Measurements from ENCODE around the gene TMEM132C.

DNA sequence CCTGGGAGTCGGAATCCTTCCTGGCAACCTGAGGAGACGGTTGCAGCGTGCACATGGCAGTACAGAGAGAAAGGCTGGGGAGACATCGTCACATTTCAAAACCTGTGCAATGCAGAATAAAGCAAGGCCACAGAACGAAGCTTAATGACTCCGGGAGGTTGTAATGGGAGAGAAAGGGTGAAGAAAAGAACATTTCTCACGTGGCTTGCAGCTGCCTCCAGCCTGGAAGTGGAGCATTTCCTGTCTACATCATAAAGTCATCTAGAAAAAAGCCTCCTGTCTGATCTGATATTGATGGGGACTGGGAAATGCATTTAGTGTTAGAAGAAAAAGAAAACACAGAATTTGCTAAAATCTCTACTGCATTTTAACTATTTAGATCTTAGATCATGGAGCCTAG lies 209.3 kb downstream of the TMEM132C start:
- TF ChIP-seq CTCF (IDR thresholded peaks at IDR 0.05) (no peak), POLR2A (IDR thresholded peaks at IDR 0.05) (no peak)

Data from esophagus squamous epithelium (tissue), 4 donors.